Neural progenitor cell (in vitro differentiated cells): Measurements from ENCODE around the gene ANG. TPM values are rescaled to one million over a fixed set of nuclear protein-coding genes. Genes with fewer than 3 reads are reported as not detected.

Source experiments
- DNase-seq: peaks from one replicate; pipeline ENCODE4 v3.0.0-alpha.2; 2016; ENCODE audit warnings: low spot score
- H2AFZ ChIP-seq: fragments of 200-600 bp; sonication (generic); replicated peaks from 2 replicates; pipeline ENCODE4 v1.6.1; 2016; ENCODE audit warnings: antibody characterized with exemption
- H3F3A ChIP-seq: fragments of 200-600 bp; sonication (generic); 2 replicates; pipeline ENCODE4 v1.6.1; 2016; ENCODE audit warnings: antibody characterized with exemption, low read depth
- H3K27ac ChIP-seq: fragments of 200-600 bp; sonication (generic); 2 replicates; pipeline ENCODE4 v1.5.1; 2016; ENCODE audit warnings: mild to moderate bottlenecking
- H3K27me3 ChIP-seq: fragments of 200-600 bp; sonication (generic); 2 replicates; pipeline ENCODE4 v1.6.1; 2016; ENCODE audit warnings: mild to moderate bottlenecking, moderate library complexity
- H3K36me3 ChIP-seq: fragments of 200-600 bp; sonication (generic); 2 replicates; pipeline ENCODE4 v1.5.1; 2016
- H3K4me1 ChIP-seq: fragments of 200-600 bp; sonication (generic); 2 replicates; pipeline ENCODE4 v1.6.1; 2016; ENCODE audit warnings: mixed run types
- H3K4me2 ChIP-seq: fragments of 200-600 bp; sonication (generic); 2 replicates; pipeline ENCODE4 v1.6.1; 2016
- H3K4me3 ChIP-seq: fragments of 200-600 bp; sonication (generic); 2 replicates; pipeline ENCODE4 v1.5.1; 2016
- H3K79me2 ChIP-seq: fragments of 200-600 bp; sonication (generic); 2 replicates; pipeline ENCODE4 v1.6.1; 2016; ENCODE audit warnings: low read depth
- H3K9ac ChIP-seq: fragments of 200-600 bp; sonication (generic); 2 replicates; pipeline ENCODE4 v1.6.1; 2016
- H3K9me3 ChIP-seq: fragments of 200-600 bp; sonication (generic); 2 replicates; pipeline ENCODE4 v1.5.1; 2016; ENCODE audit warnings: low read depth
- H4K20me1 ChIP-seq: fragments of 200-600 bp; sonication (generic); 2 replicates; pipeline ENCODE4 v1.6.1; 2016; ENCODE audit warnings: low read depth
- H3K27ac Mint-ChIP-seq: 3 replicates; pipeline ENCODE4 v1.8.0; 2021; ENCODE audit warnings: mixed read lengths
- H3K27me3 Mint-ChIP-seq: 2 replicates; pipeline ENCODE4 v1.8.0; 2022; ENCODE audit warnings: low read depth, mild to moderate bottlenecking, inconsistent platforms, moderate library complexity, mixed read lengths; ENCODE audit not compliant: insufficient read depth
- H3K36me3 Mint-ChIP-seq: 3 replicates; pipeline ENCODE4 v1.8.0; 2021; ENCODE audit warnings: mixed read lengths
- H3K4me1 Mint-ChIP-seq: 3 replicates; pipeline ENCODE4 v1.8.0; 2021; ENCODE audit warnings: mixed read lengths
- H3K4me3 Mint-ChIP-seq: 3 replicates; pipeline ENCODE4 v1.8.0; 2021; ENCODE audit warnings: mild to moderate bottlenecking, moderate library complexity, mixed read lengths
- H3K9me3 Mint-ChIP-seq: 3 replicates; pipeline ENCODE4 v1.8.0; 2020; ENCODE audit warnings: mixed read lengths
- CTCF ChIP-seq: fragments of 200-600 bp; sonication (generic); IDR thresholded peaks from 2 replicates; pipeline ENCODE4 v1.5.1; 2017; ENCODE audit warnings: antibody characterized with exemption, mild to moderate bottlenecking
- EZH2 ChIP-seq: fragments of 200-600 bp; sonication (generic); IDR thresholded peaks from 2 replicates; pipeline ENCODE4 v1.6.1; 2017; ENCODE audit warnings: antibody characterized with exemption, mild to moderate bottlenecking, moderate library complexity
- EZH2phosphoT487 ChIP-seq: fragments of 200-600 bp; sonication (generic); IDR thresholded peaks from 2 replicates; pipeline ENCODE4 v1.6.1; 2017; ENCODE audit warnings: antibody characterized with exemption
- total RNA-seq: library from RNA; depleted of rRNA; stranded (reverse); fragments of >200 nt; gene quantifications from 2 replicates; pipeline ENCODE4 v1.2.3, GENCODE V29; 2015; ENCODE audit warnings: low replicate concordance

ANG gene
- total RNA-seq, 1 donor from 2014 or later, result not detected

GRCh38 chr14:20714593-20715250 is 26.2 kb downstream of the ANG start:
- H2AFZ ChIP-seq, result no peak overlapping the region
- Mint-ChIP-seq H3K4me3 (no peak overlapping the region), H3K27me3 (peaks cover 6% of the 10 kb centered on the region)

GRCh38 chr14:20719777-20720176 is 31.2 kb downstream of the ANG start:
- Histone ChIP-seq H3K79me2 (no peaks in the 10 kb centered on the region), H3K9ac (no peak overlapping the region), H3K4me3 (no peak overlapping the region), H3F3A (no peaks in the 10 kb centered on the region), H3K4me1 (no peaks in the 10 kb centered on the region), H3K36me3 (no peaks in the 10 kb centered on the region), H2AFZ (no peak overlapping the region), H3K27ac (no peak overlapping the region), H4K20me1 (no peaks in the 10 kb centered on the region), H3K4me2 (no peak overlapping the region), H3K27me3 (no peaks in the 10 kb centered on the region), H3K9me3 (no peaks in the 10 kb centered on the region)
- H3K27ac Mint-ChIP-seq, result no peak overlapping the region
- DNase-seq, result no peak
- peaks cover 3% of the 10 kb centered on the region for H3K9me3 Mint-ChIP-seq
- H3K36me3 Mint-ChIP-seq, result no peaks in the 10 kb centered on the region
- no peak for TF ChIP-seq EZH2phosphoT487
- TF ChIP-seq EZH2, result no peak
- TF ChIP-seq CTCF, result no peak
- no peaks in the 10 kb centered on the region for H3K27me3 Mint-ChIP-seq
- no peaks in the 10 kb centered on the region for H3K4me1 Mint-ChIP-seq
- H3K4me3 Mint-ChIP-seq, result no peak overlapping the region

More at GRCh38 chr14:20714593-20715250, 26.2 kb downstream of the ANG start:
- Histone ChIP-seq H3K9me3 (no peaks in the 10 kb centered on the region), H3K4me2 (no peak overlapping the region), H4K20me1 (no peaks in the 10 kb centered on the region), H3K36me3 (no peaks in the 10 kb centered on the region), H3K4me3 (no peak overlapping the region), H3K79me2 (no peaks in the 10 kb centered on the region), H3K9ac (no peak overlapping the region), H3K27me3 (no peaks in the 10 kb centered on the region), H3F3A (no peaks in the 10 kb centered on the region), H3K27ac (no peak overlapping the region), H3K4me1 (no peaks in the 10 kb centered on the region)
- Mint-ChIP-seq H3K36me3 (no peaks in the 10 kb centered on the region), H3K27ac (no peak overlapping the region), H3K9me3 (no peaks in the 10 kb centered on the region), H3K4me1 (no peaks in the 10 kb centered on the region)
- no peak for TF ChIP-seq CTCF
- no peak for DNase-seq

- Histone ChIP-seq H3K9ac (no peak overlapping the region), H3K4me2 (no peak overlapping the region), H3K4me3 (no peak overlapping the region), H3K36me3 (no peaks in the 10 kb centered on the region), H3K27ac (no peak overlapping the region), H3F3A (no peaks in the 10 kb centered on the region), H3K79me2 (no peaks in the 10 kb centered on the region), H2AFZ (no peak overlapping the region), H3K9me3 (no peaks in the 10 kb centered on the region), H3K4me1 (no peaks in the 10 kb centered on the region), H3K27me3 (no peaks in the 10 kb centered on the region), H4K20me1 (no peaks in the 10 kb centered on the region)
- Mint-ChIP-seq H3K27me3 (no peaks in the 10 kb centered on the region), H3K27ac (no peak overlapping the region), H3K4me3 (no peak overlapping the region), H3K9me3 (peaks cover 6% of the 10 kb centered on the region), H3K4me1 (no peaks in the 10 kb centered on the region), H3K36me3 (no peaks in the 10 kb centered on the region)
- TF ChIP-seq CTCF (no peak), EZH2phosphoT487 (no peak), EZH2 (no peak)
- DNase-seq, result no peak
Measured at GRCh38 chr14:20720741-20721140, 32.2 kb downstream of the ANG start.
